ENCODE measurements around the gene TOR1AIP1. TPM values are rescaled to one million over a fixed set of nuclear protein-coding genes. Genes with fewer than 3 reads are reported as not detected.
"Not testable (repeated sequence)": the region's sequence is repeated elsewhere in the genome, so short reads cannot be mapped to it uniquely, and the experiment has no call there.

The TOR1AIP1 gene
- total RNA-seq, 1 experiment from 2014 or later, result 23.5 TPM

DNA sequence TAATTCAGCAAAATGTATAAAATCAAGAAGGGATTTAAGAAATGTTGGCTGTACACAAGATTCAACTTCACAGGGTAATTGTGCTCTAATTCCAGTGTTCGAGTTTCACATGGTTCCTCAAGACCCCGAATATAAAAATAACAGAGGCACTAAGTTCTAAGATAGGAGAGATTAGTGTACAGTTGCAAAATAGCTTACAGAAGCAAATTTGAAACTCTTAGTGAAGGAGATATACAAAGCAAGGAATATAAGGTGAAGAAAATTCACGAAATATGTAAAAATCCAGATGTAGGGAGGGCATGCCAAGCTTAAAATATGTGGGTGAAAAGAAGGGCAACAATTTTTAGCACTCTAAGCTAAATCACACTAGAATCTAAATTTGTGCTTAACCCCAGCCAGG lies 33.9 kb upstream of the TOR1AIP1 start:
- BruUV-seq (replicated peaks), result no TSS peak
- DNase-seq, result no peak
- H3K79me2 ChIP-seq (ENCODE audit: low read depth), result no peaks in the 10 kb centered on the region
- no peak for TF ChIP-seq EZH2 (IDR thresholded peaks at IDR 0.05; ENCODE audit: low read depth)
- no peak for TF ChIP-seq CTCF (conservative IDR thresholded peaks at IDR 0.05)
- CTCF ChIA-PET, result no interaction called here
- intact Hi-C loops (cut with micrococcal nuclease; ENCODE audit: unreplicated experiment), result no loop called here
- H3K4me1 ChIP-seq (replicated peaks; ENCODE audit: insufficient read depth), result no peaks in the 10 kb centered on the region
- no peaks in the 10 kb centered on the region for H3K9me3 ChIP-seq (ENCODE audit: insufficient read depth, low read depth)
- H4K20me1 ChIP-seq (ENCODE audit: insufficient read depth), result peaks cover 3% of the 10 kb centered on the region; the same call in 1 of the 2 replicates
- POLR2A ChIA-PET (ENCODE audit: unreplicated experiment), result no interaction called here
- no peaks in the 10 kb centered on the region for H3F3A ChIP-seq (ENCODE audit: insufficient read depth, low read depth)
- no peak overlapping the region for H2AFZ ChIP-seq
- H3K4me3 ChIP-seq, result no peak overlapping the region
- no peaks in the 10 kb centered on the region for H3K9me2 ChIP-seq (ENCODE audit: insufficient read depth)
- H3K36me3 ChIP-seq (ENCODE audit: low read depth), result peaks cover 36% of the 10 kb centered on the region
- H3K27me3 ChIP-seq (ENCODE audit: insufficient read depth, low read depth), result no peaks in the 10 kb centered on the region
- no peak overlapping the region for H3K4me2 ChIP-seq
- no peak overlapping the region for H3K27ac ChIP-seq

GRCh38 chr1:179853102-179853501 lies 29.0 kb upstream of the TOR1AIP1 start:
- ChIA-PET CTCF (interaction anchor here (0.6 kb wide), 1 partner anchor 35 kb away, joined by 3 read pairs; no protein-coding TSS in a partner anchor), POLR2A (ENCODE audit: unreplicated experiment) (no interaction called here)
- H3K9me3 ChIP-seq (ENCODE audit: insufficient read depth, low read depth), result no peaks in the 10 kb centered on the region
- TF ChIP-seq EZH2 (IDR thresholded peaks at IDR 0.05; ENCODE audit: low read depth) (no peak), CTCF (conservative IDR thresholded peaks at IDR 0.05) (no peak)
- H3K27me3 ChIP-seq (ENCODE audit: insufficient read depth, low read depth), result no peaks in the 10 kb centered on the region
- H3F3A ChIP-seq (ENCODE audit: insufficient read depth, low read depth), result no peaks in the 10 kb centered on the region; the same call in 1 of the 2 replicates
- H2AFZ ChIP-seq, result no peak overlapping the region
- no peaks in the 10 kb centered on the region for H3K4me1 ChIP-seq (replicated peaks; ENCODE audit: insufficient read depth)
- H3K9me2 ChIP-seq (ENCODE audit: insufficient read depth), result no peaks in the 10 kb centered on the region
- intact Hi-C loops (cut with micrococcal nuclease; ENCODE audit: unreplicated experiment), result no loop called here
- H3K4me2 ChIP-seq, result no peak overlapping the region
- H3K27ac ChIP-seq, result no peak overlapping the region
- no TSS peak for BruUV-seq (replicated peaks)
- no peak overlapping the region for H3K4me3 ChIP-seq
- no peak for DNase-seq
- peaks cover 5% of the 10 kb centered on the region; the same call in 1 of the 2 replicates for H4K20me1 ChIP-seq (ENCODE audit: insufficient read depth)
- H3K79me2 ChIP-seq (ENCODE audit: low read depth), result no peaks in the 10 kb centered on the region
- peaks cover 37% of the 10 kb centered on the region for H3K36me3 ChIP-seq (ENCODE audit: low read depth)

GRCh38 chr1:179855831-179856230 lies 26.3 kb upstream of the TOR1AIP1 start:
- H3K9me2 ChIP-seq (ENCODE audit: insufficient read depth); H3K9me3 ChIP-seq (ENCODE audit: insufficient read depth, low read depth); DNase-seq; H3K79me2 ChIP-seq (ENCODE audit: low read depth); H3K27ac ChIP-seq; CTCF ChIA-PET; H2AFZ ChIP-seq; H3K27me3 ChIP-seq (ENCODE audit: insufficient read depth, low read depth); H3K4me2 ChIP-seq; BruUV-seq (replicated peaks); H3K4me1 ChIP-seq (replicated peaks; ENCODE audit: insufficient read depth); POLR2A ChIA-PET (ENCODE audit: unreplicated experiment); intact Hi-C loops (cut with micrococcal nuclease; ENCODE audit: unreplicated experiment); H3K4me3 ChIP-seq: not testable (repeated sequence)
- Histone ChIP-seq H3K36me3 (ENCODE audit: low read depth) (peaks cover 32% of the 10 kb centered on the region; the same call in 1 of the 2 replicates), H4K20me1 (ENCODE audit: insufficient read depth) (peaks cover 19% of the 10 kb centered on the region; the same call in 1 of the 2 replicates), H3F3A (ENCODE audit: insufficient read depth, low read depth) (peaks cover 10% of the 10 kb centered on the region)

DNA sequence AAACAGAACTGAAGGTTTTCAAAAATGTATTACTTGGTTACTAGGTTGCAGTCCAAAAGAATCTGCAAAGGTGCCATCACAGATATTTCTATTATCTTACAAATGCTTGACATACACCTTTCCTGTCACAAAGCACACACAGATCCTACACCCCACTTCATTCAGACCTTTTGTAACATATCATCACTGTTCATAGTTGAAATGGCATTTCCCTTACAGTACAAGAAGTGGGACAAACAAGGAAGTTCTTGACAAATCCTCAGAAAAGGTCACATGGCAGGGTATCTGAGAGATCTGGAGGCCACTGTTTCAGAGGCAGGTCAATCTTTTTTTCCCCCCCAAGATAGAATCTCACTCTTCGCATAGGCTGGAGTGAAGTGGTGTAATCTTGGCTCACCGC lies 25.8 kb upstream of the TOR1AIP1 start:
- Histone ChIP-seq H3K9me2 (ENCODE audit: insufficient read depth) (no peaks in the 10 kb centered on the region), H2AFZ (no peak overlapping the region), H3K4me3 (no peak overlapping the region), H3K36me3 (ENCODE audit: low read depth) (peaks cover 33% of the 10 kb centered on the region; the same call in 1 of the 2 replicates), H3K9me3 (ENCODE audit: insufficient read depth, low read depth) (no peaks in the 10 kb centered on the region), H3F3A (ENCODE audit: insufficient read depth, low read depth) (peaks cover 10% of the 10 kb centered on the region), H3K27me3 (ENCODE audit: insufficient read depth, low read depth) (no peaks in the 10 kb centered on the region), H3K27ac (no peak overlapping the region), H3K4me1 (replicated peaks; ENCODE audit: insufficient read depth) (no peaks in the 10 kb centered on the region), H4K20me1 (ENCODE audit: insufficient read depth) (peaks cover 22% of the 10 kb centered on the region; the same call in 1 of the 2 replicates), H3K79me2 (ENCODE audit: low read depth) (no peaks in the 10 kb centered on the region), H3K4me2 (no peak overlapping the region)
- TF ChIP-seq EZH2 (IDR thresholded peaks at IDR 0.05; ENCODE audit: low read depth) (no peak), CTCF (conservative IDR thresholded peaks at IDR 0.05) (no peak)
- CTCF ChIA-PET, result no interaction called here
- BruUV-seq (replicated peaks), result no TSS peak
- intact Hi-C loops (cut with micrococcal nuclease; ENCODE audit: unreplicated experiment), result no loop called here
- DNase-seq, result no peak
- POLR2A ChIA-PET (ENCODE audit: unreplicated experiment), result no interaction called here
